DMS153 treated with DMSO at 0.1 percent for 48 hours (cell line): ENCODE data around the gene RCCD1.
"Not testable (repeated sequence)": the region's sequence is repeated elsewhere in the genome, so short reads cannot be mapped to it uniquely, and the experiment has no call there.

Source experiments
- DNase-seq: peaks from one replicate; lab custom pipeline; 2025; ENCODE audit not compliant: unreplicated experiment; lab: John Stamatoyannopoulos, UW

The RCCD1 gene

GRCh38 chr15:90918034-90918788, 36.5 kb upstream of the RCCD1 start:
- DNase-seq, result no peak

DNA sequence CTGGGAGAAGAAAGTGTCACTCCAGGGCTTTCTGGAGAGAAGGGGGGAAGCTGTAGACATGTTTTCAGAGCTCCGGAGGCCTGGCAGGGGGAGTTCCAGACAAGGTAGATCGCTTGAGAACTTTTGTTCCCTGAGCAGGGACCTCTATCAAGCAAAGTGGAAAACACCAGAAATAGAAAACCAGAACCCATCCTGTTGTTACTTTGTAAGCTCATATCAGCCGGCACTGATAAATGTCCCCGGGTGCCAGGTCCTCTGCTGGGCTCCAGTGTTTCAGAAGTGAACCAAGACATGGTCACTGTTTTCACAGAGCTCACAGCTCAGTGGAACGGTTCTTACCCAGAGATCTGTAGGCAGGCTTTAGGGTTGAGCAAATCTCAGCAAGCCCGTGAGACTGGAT, 35.8 kb upstream of the RCCD1 start:
- no peak for DNase-seq

DNA sequence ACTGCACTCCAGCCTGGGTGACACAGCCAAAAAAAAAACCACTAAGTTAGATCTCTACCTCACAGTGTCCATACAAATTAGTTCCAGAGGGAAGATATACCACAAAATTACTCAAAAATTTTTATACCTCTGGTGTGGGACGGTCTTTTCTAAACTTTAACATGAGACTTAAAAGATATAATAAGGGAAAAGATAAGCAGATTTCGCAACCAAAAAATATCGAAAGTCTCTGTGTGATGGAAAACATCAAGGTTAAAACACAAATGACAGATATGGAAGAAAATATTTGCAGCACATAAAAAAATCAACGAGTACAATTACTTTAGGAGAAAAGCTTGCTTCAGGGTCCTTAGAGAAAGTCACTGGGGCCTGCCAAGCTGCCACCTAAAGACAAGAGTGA, 32.8 kb upstream of the RCCD1 start:
- DNase-seq, result no peak

DNA sequence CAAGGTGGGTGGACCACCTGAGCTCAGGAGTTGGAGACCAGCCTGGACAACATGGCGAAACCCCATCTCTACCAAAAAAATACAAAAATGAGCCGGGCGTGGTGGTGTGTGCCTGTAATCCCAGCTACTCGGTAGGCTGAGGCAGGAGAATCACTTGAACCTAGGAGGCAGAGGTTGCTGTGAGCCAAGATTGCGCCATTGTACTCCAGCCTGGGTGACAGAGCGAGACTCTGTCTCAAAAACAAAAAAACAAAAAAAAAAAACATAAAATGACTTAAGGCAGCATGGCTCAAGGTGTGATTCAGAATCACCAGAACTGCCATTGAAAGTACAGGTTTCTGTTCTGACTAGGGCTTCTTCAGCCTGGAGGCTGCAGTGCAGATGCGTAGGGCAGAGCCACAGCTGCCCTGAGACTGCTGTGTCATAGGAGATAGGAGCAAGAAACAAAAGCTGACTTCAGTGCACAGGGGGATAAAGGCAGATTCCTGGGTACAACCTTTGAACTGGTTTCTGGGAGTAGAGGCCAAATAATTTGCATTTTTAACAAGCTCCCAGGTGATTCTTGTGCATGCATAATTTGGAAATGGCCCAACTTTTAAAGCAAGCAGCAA, 31.9 kb upstream of the RCCD1 start:
- DNase-seq, result not testable (repeated sequence)

GRCh38 chr15:90924375-90924774, 30.3 kb upstream of the RCCD1 start:
- no peak for DNase-seq

GRCh38 chr15:90926766-90927165, 27.9 kb upstream of the RCCD1 start:
- DNase-seq, result not testable (repeated sequence)

GRCh38 chr15:90928106-90928505, 26.6 kb upstream of the RCCD1 start:
- not testable (repeated sequence) for DNase-seq

- DNase-seq, result no peak
These were observed 25.3 kb upstream of the RCCD1 start for GRCh38 chr15:90929246-90930019.

DNA sequence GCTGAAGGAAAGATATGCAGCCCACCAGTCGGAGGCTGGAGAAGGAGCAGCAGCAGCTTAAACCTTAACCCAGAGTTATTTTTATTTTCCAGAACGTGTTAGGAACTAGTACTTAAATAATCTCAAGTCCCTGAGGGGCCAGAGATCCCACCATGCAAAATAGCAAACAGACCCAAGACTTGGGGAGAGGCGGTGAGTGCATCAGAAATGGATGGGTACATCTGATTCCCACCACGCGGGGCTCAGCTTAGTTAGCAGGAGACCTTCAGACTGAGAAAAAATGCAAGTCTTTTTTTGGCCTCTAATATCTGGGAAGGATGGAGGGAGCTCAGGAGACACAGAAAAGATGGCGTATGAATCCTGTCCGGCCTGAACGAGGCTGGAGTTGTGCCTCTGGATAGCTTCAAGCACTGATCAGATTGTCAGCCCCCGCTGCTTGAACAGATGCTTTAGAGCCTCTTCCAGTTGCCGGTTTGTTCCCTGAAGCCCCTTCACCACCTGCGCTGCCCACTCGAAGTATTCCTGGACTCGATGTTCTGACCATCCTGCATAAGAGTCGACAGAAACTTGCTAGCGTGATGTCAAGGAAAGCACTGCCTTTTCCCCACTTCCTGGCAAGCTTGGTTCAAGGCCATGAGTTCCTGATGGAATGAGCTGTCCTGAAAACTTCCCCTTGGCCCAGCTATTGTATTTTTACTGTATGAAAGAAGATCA, 23.7 kb upstream of the RCCD1 start:
- DNase-seq, result no peak

GRCh38 chr15:90931575-90931827, 23.2 kb upstream of the RCCD1 start:
- no peak for DNase-seq

DNA sequence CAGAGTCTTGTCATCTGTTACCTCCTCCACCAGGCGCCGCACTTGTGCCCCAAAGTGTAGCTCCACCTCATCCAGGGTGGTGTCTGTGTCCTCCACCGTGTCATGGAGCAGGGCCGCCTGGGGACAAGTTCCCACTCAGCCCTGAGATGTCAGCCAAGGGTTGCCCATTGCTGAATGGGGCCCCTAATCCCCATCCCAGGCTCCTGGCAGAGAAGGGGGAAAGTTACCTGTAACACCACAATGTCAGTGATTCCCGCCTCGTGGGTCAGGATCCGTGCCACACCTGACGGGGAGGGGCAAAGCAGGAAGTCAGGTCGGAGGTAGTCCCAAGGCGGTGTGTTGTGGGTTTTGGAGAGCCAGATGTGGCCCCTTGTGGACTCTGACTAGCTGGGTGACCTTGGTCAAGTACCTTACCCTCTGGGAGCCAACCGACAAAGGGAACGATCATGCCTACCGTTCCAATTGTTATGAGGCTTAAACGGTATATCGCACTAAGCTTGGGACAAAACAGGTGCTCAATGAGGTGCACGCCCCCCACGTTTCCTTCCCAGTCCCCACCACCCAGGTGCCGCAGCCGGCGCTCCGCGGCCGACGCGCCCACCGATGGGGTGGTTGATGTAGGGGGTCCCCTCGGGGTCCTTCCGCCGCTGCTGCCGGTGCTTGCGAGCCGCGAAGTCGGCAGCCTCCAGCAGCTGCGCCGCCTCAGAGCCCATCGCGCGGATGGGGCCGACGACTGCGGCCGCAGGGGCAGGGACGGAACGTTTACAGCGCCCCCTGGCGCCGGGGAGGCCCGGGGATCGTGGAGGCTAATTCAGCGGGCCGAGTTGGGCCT, 22.6 kb upstream of the RCCD1 start, which contains the start of gene HDDC3:
Gene HDDC3 (minus strand): TSS at position 722 of the 832 bp plus-strand sequence. CDS start 9 bp downstream, at position 713.
- DNase-seq, result peak; percentile 30

DNA sequence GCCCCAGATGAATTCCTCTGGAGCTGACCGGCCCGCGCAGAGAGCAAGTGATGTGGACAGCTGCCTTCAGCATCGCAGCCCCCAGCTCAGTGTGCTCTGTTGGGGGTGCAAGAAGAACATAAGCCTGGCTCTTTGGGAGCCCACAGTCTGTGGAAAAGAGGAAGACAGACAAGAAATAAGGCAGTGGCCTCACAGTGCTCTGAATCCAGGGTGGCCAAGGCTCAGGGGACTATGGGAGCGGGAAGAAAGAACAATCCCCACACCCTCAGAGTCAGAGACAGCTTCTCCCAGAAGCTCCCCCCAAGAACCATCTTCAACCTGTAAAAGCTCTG, 22.1 kb upstream of the RCCD1 start:
- no peak for DNase-seq

DNA sequence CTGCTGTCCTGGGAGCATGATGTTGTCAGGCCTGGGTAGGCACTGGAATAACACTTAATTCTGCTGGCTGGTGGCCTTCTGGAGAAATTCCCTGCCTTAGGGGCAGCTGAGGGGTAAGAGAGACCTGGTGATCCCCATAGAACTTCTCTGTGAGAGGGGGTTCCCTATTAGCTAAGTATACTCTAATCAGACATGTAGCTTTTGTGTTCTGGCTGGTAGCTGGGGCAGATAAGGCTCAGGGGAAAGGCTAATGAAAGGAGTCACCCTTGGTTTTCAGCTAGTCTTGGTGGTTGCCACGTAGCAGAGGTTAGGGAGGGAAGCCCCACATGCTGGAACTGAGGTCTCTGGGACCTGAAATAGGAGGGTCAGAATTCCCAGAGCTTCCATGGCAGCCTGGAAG, 21.4 kb upstream of the RCCD1 start:
- DNase-seq, result no peak

GRCh38 chr15:90934256-90934948, 20.3 kb upstream of the RCCD1 start:
- DNase-seq, result peak; percentile 30

- DNase-seq, result peak; percentile 19
These were observed 19.5 kb upstream of the RCCD1 start, which contains the start of gene UNC45A for GRCh38 chr15:90934949-90935751. Gene UNC45A, plus strand, starts transcription at chr15:90935285. Its CDS starts 40 bp downstream, at chr15:90935325.

- DNase-seq, result no peak
These were observed 17.9 kb upstream of the RCCD1 start for GRCh38 chr15:90936823-90937222.

DNA sequence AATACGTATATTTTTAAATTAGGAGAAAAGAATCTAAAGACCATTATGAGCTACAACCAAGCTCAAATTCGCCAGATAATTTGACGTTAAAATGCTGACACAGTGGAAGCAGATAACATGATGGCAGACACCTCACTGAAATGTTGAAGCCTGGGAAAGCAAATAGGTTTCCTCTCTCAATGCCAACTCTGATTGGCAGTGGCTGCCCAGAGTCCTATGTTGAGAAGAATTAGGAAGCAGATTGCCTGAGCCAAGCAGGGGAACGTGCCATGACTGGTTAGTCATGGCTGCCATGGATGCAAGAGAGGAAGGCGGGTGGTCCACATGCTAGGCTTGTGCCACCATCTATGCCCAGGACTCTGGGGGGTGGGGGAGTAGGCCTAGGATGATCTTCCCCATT, 16.4 kb upstream of the RCCD1 start:
- no peak for DNase-seq

DNA sequence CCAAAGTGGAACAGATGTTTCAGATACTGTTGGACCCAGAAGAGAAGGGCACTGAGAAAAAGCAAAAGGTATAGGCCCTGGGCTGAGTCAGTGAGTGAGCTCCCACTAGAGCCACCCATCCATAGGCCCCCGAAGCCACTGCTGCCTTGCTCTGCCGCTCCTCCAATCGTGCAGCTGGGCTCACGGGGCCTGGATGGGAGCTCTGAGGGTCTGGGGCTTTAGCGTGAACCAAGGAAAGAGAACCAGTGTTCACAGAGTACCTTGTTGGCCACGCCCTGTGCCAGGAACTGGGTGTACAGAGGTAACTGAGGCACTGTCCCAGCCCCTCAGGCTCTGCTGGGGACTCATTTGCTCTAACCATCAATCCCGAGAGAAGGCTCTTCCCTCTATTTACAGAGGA, 14.9 kb upstream of the RCCD1 start:
- DNase-seq, result no peak

DNA sequence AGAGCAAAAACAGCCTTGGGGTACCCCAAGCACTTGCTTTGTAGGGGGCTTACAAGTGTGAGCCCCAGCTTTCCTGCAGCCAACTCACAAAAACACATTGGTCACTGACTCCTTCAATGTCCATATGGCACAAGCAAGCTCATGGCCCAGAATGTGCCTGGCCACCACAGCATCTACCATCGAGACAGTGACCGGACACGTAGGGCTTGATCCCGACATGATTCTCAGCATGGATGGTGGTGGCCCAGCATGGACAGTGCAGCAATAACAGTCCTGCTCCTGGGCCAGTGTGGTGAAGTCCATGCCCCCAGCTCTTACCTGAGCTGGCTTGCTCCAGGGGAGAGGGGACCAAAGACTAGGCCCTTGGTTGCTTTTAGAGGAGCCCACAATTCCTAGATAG, 13.6 kb upstream of the RCCD1 start:
- no peak for DNase-seq
